SK-MEL-5 (cell line): ENCODE data around the gene SLC9A3. TPM values are rescaled to one million over a fixed set of nuclear protein-coding genes. Genes with fewer than 3 reads are reported as not detected.

Experiments
- DNase-seq: peaks from one replicate; pipeline ENCODE4 v3.0.0-alpha.2; 2016; ENCODE audit warnings: low read depth, low spot score
- in situ Hi-C: cut with HindIII; loops from 2 replicates; pipeline ENCODE4 v1.10.0; 2016; ENCODE audit warnings: low sequenced_read_pairs, high pct_unique_total_duplicates, low pct_unique_long_range_greater_than_20kb
- total RNA-seq: library from RNA; depleted of rRNA; stranded (reverse); fragments of >200 nt; shearing (Covaris generic); gene quantifications from 2 replicates; pipeline ENCODE4 v1.2.3, GENCODE V29; 2014

SLC9A3 gene
- total RNA-seq, 1 experiment from 2014 or later: 3.3 TPM

DNA sequence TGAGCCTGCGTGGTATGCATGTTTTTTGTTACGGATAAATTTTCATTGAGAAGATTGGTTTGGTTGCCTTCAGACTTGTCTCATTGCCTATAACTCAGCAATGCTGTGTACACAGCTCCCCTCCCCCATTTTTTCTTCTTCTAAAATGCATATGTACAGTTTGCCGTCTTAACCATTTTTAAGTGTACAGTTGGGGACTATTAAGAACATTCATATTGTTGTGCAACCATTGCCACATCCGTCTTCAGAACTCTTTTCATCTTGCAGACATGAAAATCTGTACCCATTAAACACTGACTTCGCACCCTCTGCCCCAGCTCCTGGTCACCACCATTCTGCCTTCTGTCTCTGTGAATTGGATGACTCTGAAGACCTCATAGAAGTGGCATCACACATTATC, 75.1 kb downstream of the SLC9A3 start:
- in situ Hi-C loops: no loop called here
- DNase-seq: no peak

DNA sequence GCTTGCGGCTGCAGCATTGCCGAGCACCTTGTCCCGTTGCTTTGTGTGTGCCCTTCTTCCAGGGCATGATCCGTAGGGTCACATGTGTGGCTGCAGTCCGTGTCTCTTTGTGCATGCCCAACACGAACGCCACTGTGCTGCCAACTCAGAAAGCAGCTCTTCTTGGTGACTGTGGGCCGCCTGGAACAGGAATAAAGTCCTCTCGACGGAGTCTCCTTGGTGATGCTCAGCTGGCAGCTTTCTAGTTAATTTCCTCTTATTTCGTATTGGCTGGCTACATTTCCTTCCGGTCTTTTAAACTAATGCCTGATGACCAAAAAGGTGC, 75.5 kb downstream of the SLC9A3 start:
- no peak for DNase-seq
- in situ Hi-C loops: no loop called here

DNA sequence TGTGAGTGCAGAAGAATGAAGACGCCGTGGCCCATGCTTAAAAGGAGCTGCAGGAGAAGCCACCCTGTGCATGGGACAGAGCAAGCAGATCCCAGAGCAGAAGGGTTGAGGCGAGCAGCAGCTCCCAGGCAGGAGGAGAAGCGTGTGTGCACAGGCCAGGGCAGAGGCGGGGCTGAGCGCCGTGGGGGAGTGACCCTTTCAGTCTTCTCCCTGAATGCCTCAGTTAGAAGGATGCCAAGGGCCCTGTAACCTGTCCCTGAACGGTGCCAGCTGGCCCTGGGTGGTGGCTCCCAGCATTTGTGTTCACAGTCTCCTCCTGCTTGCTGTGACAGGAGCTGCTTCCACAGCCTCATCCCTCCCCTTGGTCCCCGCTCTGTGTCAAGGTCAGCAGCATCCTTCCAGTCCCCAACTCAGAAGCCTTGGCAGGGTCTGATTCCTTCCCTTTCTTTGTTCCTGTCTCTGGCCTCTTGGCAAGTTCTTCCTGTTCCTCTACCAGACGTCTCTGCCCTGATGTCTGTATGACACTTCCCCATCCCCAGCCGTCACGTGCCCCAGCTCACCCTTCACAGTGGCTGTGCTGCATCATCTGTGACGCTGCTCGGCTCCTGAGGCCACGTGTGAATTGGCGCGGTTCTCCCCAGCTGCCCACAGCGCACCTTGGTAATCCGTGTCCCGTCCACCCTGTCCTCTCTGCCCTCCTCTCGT, 76.0 kb downstream of the SLC9A3 start:
- DNase-seq: no peak
- in situ Hi-C loops: no loop called here

DNA sequence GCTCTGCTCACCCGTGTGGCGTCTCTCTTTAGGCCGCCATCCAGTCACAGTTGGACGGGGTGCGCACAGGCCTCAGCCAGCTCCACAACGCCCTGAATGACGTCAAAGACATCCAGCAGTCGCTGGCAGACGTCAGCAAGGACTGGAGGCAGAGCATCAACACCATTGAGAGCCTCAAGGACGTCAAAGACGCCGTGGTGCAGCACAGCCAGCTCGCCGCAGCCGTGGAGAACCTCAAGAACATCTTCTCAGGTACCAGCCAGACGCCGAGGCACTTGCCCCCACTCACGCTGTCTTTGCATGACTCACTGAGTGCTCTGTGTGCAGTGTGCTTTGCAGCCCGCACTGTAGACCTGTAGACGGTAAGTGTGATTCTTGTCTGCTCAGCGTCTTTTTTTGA, 76.7 kb downstream of the SLC9A3 start:
- no peak for DNase-seq
- in situ Hi-C loops: no loop called here

DNA sequence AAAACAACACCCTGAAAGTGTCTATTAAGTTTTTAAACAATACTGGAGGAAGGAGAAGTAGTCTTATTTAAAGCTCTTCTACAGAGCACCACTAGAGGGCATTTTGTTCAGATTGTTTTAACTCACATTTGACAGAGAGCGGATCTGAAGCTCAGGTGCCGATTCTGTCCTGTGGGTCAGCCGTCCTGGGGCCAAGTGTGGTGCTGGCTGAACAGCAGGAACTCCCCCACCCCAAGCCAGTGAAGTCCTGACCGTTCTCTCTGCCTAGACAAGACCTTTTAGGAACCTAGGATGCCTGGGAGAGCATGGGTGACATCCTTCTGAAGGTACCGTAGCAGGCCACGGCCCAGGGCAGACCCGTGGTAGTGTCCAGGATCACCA, 77.4 kb downstream of the SLC9A3 start:
- in situ Hi-C loops: no loop called here
- DNase-seq: peak; percentile 72

DNA sequence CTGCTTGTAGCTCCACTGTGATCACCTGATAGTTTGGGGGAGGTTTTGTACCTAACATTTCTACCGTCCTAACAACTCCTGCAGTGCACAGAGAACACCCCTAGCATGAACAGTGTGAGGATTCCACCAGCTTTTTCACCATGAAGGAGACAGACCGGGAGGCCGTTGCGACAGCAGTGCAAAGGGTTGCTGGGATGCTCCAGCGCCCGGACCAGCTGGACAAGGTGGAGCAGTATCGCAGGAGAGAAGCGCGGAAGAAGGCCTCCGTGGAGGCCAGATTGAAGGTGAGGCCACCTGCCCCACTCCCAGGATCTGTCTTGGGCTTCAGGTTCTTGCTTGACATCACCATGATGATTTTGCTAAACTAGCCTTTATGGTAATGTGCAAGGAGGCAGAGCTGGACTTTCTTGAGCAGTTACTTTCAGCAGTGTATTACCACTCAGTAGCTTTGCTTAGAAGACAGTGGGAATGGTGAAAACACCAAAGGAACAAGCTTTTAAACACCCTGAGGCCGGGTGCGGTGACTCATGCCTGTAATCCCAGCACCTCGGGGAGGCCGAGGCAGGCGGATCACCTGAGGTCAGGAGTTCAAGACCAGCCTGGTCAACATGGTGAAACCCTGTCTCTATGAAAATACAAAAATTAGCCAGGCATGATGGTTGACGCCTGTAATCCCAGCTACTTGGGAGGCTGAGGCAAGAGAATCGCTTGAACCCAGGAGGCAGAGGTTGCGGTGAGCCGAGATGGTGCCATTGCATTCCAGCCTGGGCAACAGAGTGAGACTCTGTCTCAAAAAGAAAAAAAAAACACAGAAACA, 78.0 kb downstream of the SLC9A3 start:
- DNase-seq: no peak
- in situ Hi-C loops: no loop called here

DNA sequence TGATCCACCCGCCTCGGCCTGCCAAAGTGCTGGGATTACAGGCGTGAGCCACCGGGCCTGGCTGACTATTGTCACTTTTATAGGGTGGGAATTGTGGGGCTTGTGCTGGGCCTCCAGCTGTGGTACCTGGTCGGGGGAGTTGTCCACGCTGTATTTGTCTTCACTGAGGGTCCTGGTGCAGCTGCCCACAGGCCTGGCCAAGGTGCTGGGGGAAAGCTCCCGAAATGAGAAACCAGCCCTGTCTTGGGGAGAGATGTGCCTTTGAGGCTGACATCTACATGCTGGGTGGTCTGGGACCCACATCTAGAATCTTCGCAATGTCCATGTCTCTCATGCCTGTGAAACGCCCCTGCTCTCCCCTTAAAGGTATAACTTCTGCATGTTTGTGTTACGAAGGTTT, 78.7 kb downstream of the SLC9A3 start:
- in situ Hi-C loops: no loop called here

DNA sequence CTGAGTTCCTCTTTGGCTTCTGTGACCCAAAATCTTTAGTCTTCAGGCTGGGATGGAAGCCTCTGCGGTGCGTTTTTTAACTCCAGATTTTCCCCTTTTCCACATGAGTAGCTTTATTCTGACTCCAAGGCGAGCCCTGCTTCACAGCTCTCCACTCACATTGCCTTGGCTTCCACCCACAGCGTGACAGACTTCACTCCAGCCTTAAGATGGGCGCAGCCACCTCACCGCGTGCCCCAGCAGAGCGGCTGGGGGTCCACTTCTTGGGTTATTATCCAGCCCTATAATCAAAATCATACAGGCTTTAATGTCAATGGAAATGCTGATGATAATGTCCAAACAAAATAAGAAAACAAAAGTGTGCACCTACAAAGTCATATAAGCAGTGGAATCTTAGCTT, 80.0 kb downstream of the SLC9A3 start:
- in situ Hi-C loops: no loop called here
- DNase-seq: no peak

More for the DNA sequence above, 78.7 kb downstream of the SLC9A3 start:
- no peak for DNase-seq

DNA sequence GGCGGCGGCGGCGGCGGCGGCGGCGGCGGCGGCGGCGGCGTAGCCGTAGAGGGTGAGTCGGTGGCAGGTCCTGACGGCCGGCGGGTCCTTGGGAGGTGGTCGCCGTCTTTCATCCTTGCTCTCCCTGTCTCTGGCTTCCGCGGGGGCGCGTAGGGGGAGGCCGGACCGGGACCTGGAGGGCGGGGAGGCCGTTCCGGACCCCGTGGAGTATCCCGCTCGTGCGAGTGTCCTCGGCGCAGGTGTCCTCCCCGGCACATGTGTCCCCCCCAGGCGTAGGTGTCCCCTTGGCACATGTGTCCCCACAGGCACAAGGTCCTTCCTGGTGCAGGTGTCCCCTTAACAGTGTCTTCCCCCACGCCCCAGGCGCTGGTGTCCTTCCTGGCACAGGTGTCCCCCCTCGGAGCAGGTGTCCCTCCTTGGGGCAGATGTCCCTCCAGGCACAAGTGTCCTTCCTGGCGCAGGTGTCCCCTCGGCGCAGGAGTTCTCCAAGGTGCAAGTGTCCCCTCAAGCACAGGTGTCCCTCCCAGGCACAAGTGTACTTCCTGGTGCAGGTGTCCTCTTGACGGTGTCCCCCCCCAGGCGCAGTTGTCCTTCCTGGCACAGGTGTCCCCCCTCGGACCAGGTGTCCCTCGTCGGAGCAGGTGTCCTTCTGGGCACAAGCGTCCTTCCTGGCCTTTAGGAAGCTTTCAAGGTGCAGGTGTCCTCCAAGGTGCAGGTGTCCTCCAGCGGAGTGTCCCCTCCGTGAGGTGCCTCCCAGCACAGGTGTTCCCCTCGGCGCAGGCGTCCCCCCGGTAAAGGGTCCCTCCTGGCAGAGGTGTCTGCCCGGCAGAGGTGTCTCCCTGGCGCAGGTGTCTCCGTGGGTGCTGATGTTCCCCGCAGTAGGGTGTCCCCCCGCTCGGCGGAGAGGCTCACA, 80.8 kb downstream of the SLC9A3 start:
- in situ Hi-C loops: no loop called here
- no peak for DNase-seq

DNA sequence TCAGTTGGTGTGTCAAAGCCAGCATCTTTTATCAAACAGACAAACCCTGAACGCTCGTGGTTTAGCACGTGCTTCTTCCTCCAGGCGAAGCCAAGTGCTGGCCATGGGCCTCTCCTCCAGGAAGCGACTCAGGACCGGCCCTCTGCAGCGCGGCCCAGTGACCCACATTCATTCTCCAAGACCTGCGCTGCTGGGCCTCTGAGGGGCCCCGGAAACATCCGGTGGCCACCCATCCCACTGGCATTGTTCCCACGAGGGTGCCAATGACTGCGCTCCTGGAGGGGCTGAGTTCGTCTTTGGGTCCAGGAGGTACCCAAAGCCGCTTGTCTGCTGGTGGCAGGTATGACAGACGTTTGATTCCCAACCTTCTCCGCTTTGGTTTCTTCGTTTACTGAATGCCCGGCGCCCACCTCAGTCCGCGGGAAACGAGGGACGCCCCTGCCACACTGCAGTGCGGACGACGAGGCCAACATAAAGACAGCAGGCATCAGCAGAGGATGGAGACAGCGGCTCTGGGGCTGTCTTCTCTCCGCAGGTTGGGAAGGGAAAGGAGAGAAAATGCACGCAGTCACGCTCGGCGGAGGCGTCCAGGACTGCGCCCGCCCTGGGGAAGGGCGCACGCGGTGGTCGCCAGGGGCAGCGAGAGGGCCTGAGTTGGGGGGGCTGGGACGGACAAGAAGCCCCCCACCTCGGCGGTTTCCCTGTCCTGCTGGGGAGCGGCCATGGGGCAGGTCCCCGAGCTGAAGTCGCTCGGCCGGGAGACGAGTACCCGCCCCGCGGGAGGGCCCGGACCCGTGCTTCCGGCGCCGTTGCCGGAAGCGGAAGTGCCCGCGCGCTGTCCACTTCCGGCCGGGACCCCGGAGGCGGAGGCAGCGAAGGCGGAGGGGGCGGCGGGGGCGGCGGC, 81.7 kb downstream of the SLC9A3 start, which contains the start of gene EXOC3:
EXOC3 (plus strand) TSS at position 842 of the 904 bp plus-strand sequence. CDS start 3,030 bp downstream, outside the sequence.
- in situ Hi-C loops: no loop called here
- peak; percentile 76 for DNase-seq

DNA sequence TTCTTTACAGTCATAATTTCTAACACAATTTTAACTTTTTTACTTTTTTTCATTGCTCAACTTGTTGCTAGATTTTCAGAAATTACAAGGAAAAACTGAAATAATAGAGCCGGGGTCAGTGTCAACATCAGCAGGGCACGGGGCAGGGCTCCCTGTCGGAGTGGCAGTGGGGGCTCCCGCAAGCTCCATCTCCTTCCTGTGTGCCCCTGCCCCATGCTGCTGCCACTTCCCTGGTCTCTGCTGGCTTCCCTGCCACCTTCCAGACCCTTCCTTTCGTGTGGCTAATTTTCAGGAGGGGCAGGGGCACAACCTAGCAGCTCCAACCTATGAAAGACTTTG, 82.3 kb downstream of the SLC9A3 start:
- no peak for DNase-seq
- in situ Hi-C loops: no loop called here

DNA sequence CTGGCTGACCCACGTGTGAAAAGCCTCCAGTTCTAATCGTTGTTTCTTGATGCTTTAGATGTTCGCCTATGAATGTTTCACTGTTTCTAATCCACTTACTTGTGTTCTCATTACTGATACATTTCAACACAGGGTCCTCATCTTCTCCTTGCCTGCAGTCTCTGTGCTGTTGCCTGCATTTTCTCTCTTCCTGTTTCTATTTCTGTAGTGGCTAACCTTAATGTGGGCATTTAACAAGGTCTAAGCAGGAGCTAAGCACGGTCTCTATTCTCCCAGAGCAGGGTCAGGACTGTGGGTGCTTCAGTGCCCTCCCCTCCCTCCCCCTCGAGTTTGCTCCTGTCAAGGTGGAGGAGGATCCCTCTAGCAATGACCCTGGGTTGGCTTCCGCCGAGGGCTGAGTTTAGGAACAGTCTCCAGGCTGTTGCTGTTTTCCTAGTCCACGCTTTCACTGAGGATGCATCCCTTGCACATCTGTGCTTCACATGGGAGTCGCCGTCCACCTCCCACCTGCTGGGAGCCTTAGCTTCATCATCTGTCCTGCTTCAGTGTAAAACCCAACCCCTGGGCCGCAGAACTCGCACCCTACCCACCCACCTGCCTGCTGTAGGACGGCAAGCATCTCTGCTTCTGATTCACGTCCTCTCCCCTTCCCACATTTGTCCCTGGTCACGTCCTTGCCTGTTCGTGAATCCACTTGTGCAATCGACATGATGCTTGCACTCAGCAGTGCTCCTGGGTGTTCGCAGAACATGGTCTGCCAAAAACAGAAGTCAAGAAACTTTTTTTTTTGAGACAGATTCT, 83.6 kb downstream of the SLC9A3 start:
- in situ Hi-C loops: no loop called here
- DNase-seq: no peak

DNA sequence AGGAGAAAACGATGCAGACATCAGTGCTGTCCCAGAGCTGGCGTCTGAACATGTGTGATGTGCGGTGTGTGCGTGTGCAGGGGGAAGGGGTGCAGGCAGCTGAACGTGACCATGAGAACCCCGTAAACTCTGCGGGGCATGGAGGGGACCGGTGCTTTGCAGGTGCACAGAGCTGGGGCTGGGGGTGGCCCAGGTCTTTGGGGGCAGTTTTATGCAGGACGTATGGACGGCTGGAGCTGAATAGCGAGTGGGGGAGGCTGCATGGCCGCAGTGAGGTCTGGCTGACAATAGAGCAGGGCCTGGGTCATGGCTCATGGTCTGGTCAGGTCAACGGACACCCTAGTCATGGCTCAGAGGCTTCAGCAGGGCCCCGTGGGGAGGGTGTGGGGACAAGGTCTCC, 84.6 kb downstream of the SLC9A3 start:
- in situ Hi-C loops: no loop called here
- DNase-seq: no peak

DNA sequence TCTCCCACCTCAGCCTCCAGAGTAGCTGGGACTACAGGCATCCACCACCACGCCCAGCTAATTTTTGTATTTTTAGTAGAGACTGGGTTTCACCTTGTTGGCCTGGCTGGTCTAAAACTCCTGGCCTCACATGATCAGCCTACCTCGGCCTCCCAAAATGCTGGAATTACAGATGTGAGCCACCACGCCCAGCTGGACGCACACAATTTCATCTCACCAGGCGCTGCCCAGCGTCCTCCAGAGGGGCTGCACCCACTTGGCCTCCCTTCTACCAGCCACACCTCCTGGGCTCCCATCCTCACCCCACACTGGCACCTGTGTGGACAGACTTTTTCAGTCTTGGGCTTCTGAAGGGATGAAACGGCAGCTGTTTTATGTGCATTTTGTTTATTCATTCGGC, 85.1 kb downstream of the SLC9A3 start:
- in situ Hi-C loops: no loop called here
- DNase-seq: no peak

DNA sequence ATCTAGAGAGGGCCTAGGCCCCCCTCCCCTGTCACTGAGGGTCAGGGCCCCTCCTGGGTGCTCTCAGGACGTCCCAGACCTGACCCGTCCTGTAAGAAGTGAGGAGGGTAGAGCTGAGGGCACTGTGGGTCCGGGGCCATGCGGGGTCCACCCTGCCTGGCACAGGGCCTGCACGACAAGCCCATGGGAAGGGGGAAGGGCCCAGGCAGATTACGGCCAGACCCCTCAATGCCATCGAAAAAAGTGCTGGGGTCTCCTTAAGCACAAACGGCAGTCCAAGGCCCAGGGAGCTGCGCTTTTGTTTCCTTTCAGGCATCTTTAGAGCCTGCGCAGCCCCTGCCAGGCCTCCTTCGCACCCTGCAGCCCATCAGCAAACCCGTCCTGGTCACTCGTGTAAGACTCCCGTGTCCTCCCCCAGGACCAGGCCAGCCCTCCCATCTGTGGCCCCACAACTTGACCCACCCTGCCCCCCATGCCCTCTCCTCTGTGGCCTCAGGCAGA, 85.7 kb downstream of the SLC9A3 start:
- no peak for DNase-seq
- in situ Hi-C loops: no loop called here

DNA sequence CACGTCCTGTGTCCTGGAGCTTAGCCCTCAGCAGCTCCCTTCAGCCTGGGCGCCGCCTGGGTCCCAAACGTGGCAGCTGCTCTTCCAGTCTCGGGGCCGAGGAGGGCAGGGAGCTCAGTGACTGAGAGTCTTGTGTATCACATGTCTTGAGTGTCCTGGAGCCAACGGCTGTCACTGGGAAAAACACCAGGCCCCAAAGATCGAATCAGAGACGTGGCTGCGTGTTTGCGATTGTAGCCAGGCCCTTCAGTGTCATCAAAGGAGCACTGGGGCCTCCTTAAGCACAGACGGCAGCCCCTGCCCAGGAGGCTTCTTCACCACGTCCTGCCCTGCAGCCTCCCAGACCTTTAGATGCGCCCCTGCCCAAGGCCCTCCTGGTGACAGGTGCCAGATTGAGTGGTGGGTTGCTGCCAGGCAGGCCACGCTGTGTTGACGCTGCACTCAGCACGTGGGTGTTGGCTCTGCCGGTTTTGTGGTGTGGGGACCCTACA, 86.9 kb downstream of the SLC9A3 start:
- no peak for DNase-seq
- in situ Hi-C loops: no loop called here
